Immature natural killer cell (primary cell): ENCODE data around the gene PPP2R2B. TPM values are rescaled to one million over a fixed set of nuclear protein-coding genes. Genes with fewer than 3 reads are reported as not detected.

Source experiments
- DNase-seq, 3 donors: peaks; one replicate each; pipeline ENCODE4 v3.0.0; 2022; ENCODE audit warnings: mixed read lengths in 1 of 3
- H3K27ac Mint-ChIP-seq, 6 donors: one replicate each; pipeline ENCODE4 v1.8.0; 2020; ENCODE audit warnings: mixed read lengths in 6 of 6, mild to moderate bottlenecking in 5 of 6, inconsistent platforms in 4 of 6, moderate library complexity in 3 of 6
- H3K27me3 Mint-ChIP-seq, 3 donors: one replicate each; pipeline ENCODE4 v1.8.0; 2020 to 2021; ENCODE audit warnings: low read depth in 3 of 3, mild to moderate bottlenecking in 3 of 3, mixed read lengths in 3 of 3, moderate library complexity in 3 of 3, inconsistent platforms in 1 of 3
- H3K36me3 Mint-ChIP-seq, 3 donors: one replicate each; pipeline ENCODE4 v1.8.0; 2020; ENCODE audit warnings: mixed read lengths in 3 of 3, inconsistent platforms in 2 of 3, mild to moderate bottlenecking in 2 of 3
- H3K4me1 Mint-ChIP-seq, 2 donors: one replicate each; pipeline ENCODE4 v1.8.0; 2020; ENCODE audit warnings: inconsistent platforms in 2 of 2, mild to moderate bottlenecking in 2 of 2, mixed read lengths in 2 of 2, moderate library complexity in 1 of 2
- H3K4me3 Mint-ChIP-seq, 5 donors: one replicate each; pipeline ENCODE4 v1.8.0; 2020; ENCODE audit warnings: mild to moderate bottlenecking in 5 of 5, mixed read lengths in 5 of 5, inconsistent platforms in 3 of 5, moderate library complexity in 3 of 5
- H3K9me3 Mint-ChIP-seq, 6 donors: one replicate each; pipeline ENCODE4 v1.8.0; 2020; ENCODE audit warnings: mild to moderate bottlenecking in 6 of 6, mixed read lengths in 6 of 6, inconsistent platforms in 4 of 6, moderate library complexity in 3 of 6
- polyA plus RNA-seq, 3 donors: library from polyadenylated mRNA; unstranded; fragments of 300-500 nt; fragmentation: Illumina TruSeq; gene quantifications; one replicate each; pipeline ENCODE4 v1.2.3, GENCODE V29; 2021

PPP2R2B gene
- polyA plus RNA-seq, 3 donors from 2014 or later, result 35.6 to 62.3 (median 41.0) TPM

- H3K9me3 Mint-ChIP-seq, result peaks cover 0 to 7% (median 0%) of the 10 kb centered on the region in 6 donors
- H3K4me1 Mint-ChIP-seq, result peaks cover 27 to 65% of the 10 kb centered on the region in 2 donors
- H3K27me3 Mint-ChIP-seq, result peaks cover 0 to 1% (median 0%) of the 10 kb centered on the region in 3 donors
- H3K4me3 Mint-ChIP-seq, result no peak overlapping the region
- H3K27ac Mint-ChIP-seq, result peak overlapping the region in 1 of 6 donors; percentile 49
- H3K36me3 Mint-ChIP-seq, result peaks cover 3 to 5% (median 5%) of the 10 kb centered on the region in 3 donors
- DNase-seq, result no peak
These were observed 99.8 kb downstream of the PPP2R2B start for GRCh38 chr5:146778795-146779194.

GRCh38 chr5:146778261-146778660 is 100.3 kb downstream of the PPP2R2B start:
- Mint-ChIP-seq H3K9me3 (peaks cover 0 to 7% (median 0%) of the 10 kb centered on the region in 6 donors), H3K27me3 (peaks cover 0 to 1% (median 0%) of the 10 kb centered on the region in 3 donors), H3K27ac (peak overlapping the region in 2 of 6 donors; percentile 36 to 49), H3K36me3 (peaks cover 3 to 5% (median 5%) of the 10 kb centered on the region in 3 donors), H3K4me1 (peaks cover 26 to 66% of the 10 kb centered on the region in 2 donors), H3K4me3 (no peak overlapping the region)
- DNase-seq, result no peak

- Mint-ChIP-seq H3K27ac (no peak overlapping the region), H3K4me3 (no peak overlapping the region), H3K9me3 (peaks cover 0 to 3% (median 0%) of the 10 kb centered on the region in 6 donors), H3K36me3 (peaks cover 0 to 3% (median 0%) of the 10 kb centered on the region in 3 donors), H3K4me1 (peaks cover 12 to 48% of the 10 kb centered on the region in 2 donors), H3K27me3 (peaks cover 0 to 3% (median 0%) of the 10 kb centered on the region in 3 donors)
- DNase-seq, result no peak
These were observed 105.6 kb downstream of the PPP2R2B start for GRCh38 chr5:146772881-146773466.

- no peak for DNase-seq
- H3K27ac Mint-ChIP-seq, result no peak overlapping the region
- peaks cover 28 to 53% of the 10 kb centered on the region in 2 donors for H3K4me1 Mint-ChIP-seq
- H3K27me3 Mint-ChIP-seq, result peaks cover 0 to 3% (median 0%) of the 10 kb centered on the region in 3 donors
- H3K4me3 Mint-ChIP-seq, result no peak overlapping the region
- H3K36me3 Mint-ChIP-seq, result peaks cover 0 to 3% (median 0%) of the 10 kb centered on the region in 3 donors
- peaks cover 0 to 3% (median 0%) of the 10 kb centered on the region in 6 donors for H3K9me3 Mint-ChIP-seq
These were observed 107.6 kb downstream of the PPP2R2B start for GRCh38 chr5:146770980-146771379.

GRCh38 chr5:146770546-146770945 is 108.0 kb downstream of the PPP2R2B start:
- DNase-seq, result no peak
- Mint-ChIP-seq H3K4me3 (no peak overlapping the region), H3K27ac (peak overlapping the region in 1 of 6 donors; percentile 53), H3K9me3 (peaks cover 0 to 2% (median 0%) of the 10 kb centered on the region in 6 donors), H3K4me1 (peaks cover 33 to 58% of the 10 kb centered on the region in 2 donors), H3K36me3 (peaks cover 0 to 3% (median 0%) of the 10 kb centered on the region in 3 donors), H3K27me3 (peaks cover 0 to 3% (median 0%) of the 10 kb centered on the region in 3 donors)

GRCh38 chr5:146767534-146767933 is 111.0 kb downstream of the PPP2R2B start:
- H3K4me1 Mint-ChIP-seq, result peaks cover 52 to 60% of the 10 kb centered on the region in 2 donors
- H3K27me3 Mint-ChIP-seq, result peaks cover 0 to 4% (median 0%) of the 10 kb centered on the region in 3 donors
- peak overlapping the region in 1 of 5 donors; percentile 41 for H3K4me3 Mint-ChIP-seq
- no peak for DNase-seq
- H3K36me3 Mint-ChIP-seq, result no peaks in the 10 kb centered on the region
- H3K27ac Mint-ChIP-seq, result peak overlapping the region in 5 of 6 donors; percentile 4 to 94 (median 46)
- no peaks in the 10 kb centered on the region for H3K9me3 Mint-ChIP-seq

- Mint-ChIP-seq H3K9me3 (no peaks in the 10 kb centered on the region), H3K4me3 (peak overlapping the region in 4 of 5 donors; percentile 50 to 72 (median 64)), H3K27ac (peak overlapping the region; percentile 91 to 95 (median 93)), H3K27me3 (peaks cover 0 to 4% (median 0%) of the 10 kb centered on the region in 3 donors), H3K36me3 (peaks cover 0 to 7% (median 6%) of the 10 kb centered on the region in 3 donors), H3K4me1 (peaks cover 63 to 66% of the 10 kb centered on the region in 2 donors)
- DNase-seq, result no peak
These were observed 112.5 kb downstream of the PPP2R2B start for GRCh38 chr5:146766013-146766412.

- peak overlapping the region; percentile 50 to 80 (median 67) for H3K4me3 Mint-ChIP-seq
- peak overlapping the region; percentile 91 to 95 (median 93) for H3K27ac Mint-ChIP-seq
- H3K9me3 Mint-ChIP-seq, result peaks cover 0 to 5% (median 0%) of the 10 kb centered on the region in 6 donors
These were observed 113.3 kb downstream of the PPP2R2B start for GRCh38 chr5:146765089-146765832.

GRCh38 chr5:146762830-146763229 is 115.7 kb downstream of the PPP2R2B start:
- Mint-ChIP-seq H3K4me3 (no peak overlapping the region), H3K27me3 (peaks cover 0 to 2% (median 0%) of the 10 kb centered on the region in 3 donors), H3K9me3 (peaks cover 0 to 5% (median 0%) of the 10 kb centered on the region in 6 donors), H3K27ac (peak overlapping the region in 5 of 6 donors; percentile 12 to 94 (median 72)), H3K36me3 (peaks cover 6 to 11% (median 7%) of the 10 kb centered on the region in 3 donors), H3K4me1 (peaks cover 72 to 79% of the 10 kb centered on the region in 2 donors)
- DNase-seq, result no peak

More at GRCh38 chr5:146765089-146765832, 113.3 kb downstream of the PPP2R2B start:
- Mint-ChIP-seq H3K27me3 (peaks cover 0 to 4% (median 0%) of the 10 kb centered on the region in 3 donors), H3K4me1 (peaks cover 67 to 73% of the 10 kb centered on the region in 2 donors), H3K36me3 (peaks cover 5 to 10% (median 7%) of the 10 kb centered on the region in 3 donors)
- peak; percentile 56 to 62 (median 62) for DNase-seq

- peak overlapping the region in 5 of 6 donors; percentile 50 to 94 (median 67) for H3K27ac Mint-ChIP-seq
- no peak overlapping the region for H3K4me3 Mint-ChIP-seq
- peaks cover 0 to 5% (median 2%) of the 10 kb centered on the region in 3 donors for H3K27me3 Mint-ChIP-seq
- peaks cover 67 to 81% of the 10 kb centered on the region in 2 donors for H3K4me1 Mint-ChIP-seq
- no peak for DNase-seq
- peaks cover 0 to 5% (median 0%) of the 10 kb centered on the region in 6 donors for H3K9me3 Mint-ChIP-seq
- peaks cover 7 to 11% (median 10%) of the 10 kb centered on the region in 3 donors for H3K36me3 Mint-ChIP-seq
These were observed 116.7 kb downstream of the PPP2R2B start for GRCh38 chr5:146761811-146762210.

- peaks cover 0 to 5% (median 0%) of the 10 kb centered on the region in 6 donors for H3K9me3 Mint-ChIP-seq
- H3K27me3 Mint-ChIP-seq, result peaks cover 0 to 3% (median 2%) of the 10 kb centered on the region in 3 donors
- peaks cover 53 to 80% of the 10 kb centered on the region in 2 donors for H3K4me1 Mint-ChIP-seq
- no peak overlapping the region for H3K4me3 Mint-ChIP-seq
- DNase-seq, result no peak
- H3K27ac Mint-ChIP-seq, result peak overlapping the region in 3 of 6 donors; percentile 8 to 70 (median 64)
- peaks cover 9 to 11% (median 10%) of the 10 kb centered on the region in 3 donors for H3K36me3 Mint-ChIP-seq
These were observed 119.6 kb downstream of the PPP2R2B start for GRCh38 chr5:146758938-146759337.

- DNase-seq, result no peak
- Mint-ChIP-seq H3K4me3 (no peak overlapping the region), H3K36me3 (peaks cover 10 to 15% (median 11%) of the 10 kb centered on the region in 3 donors), H3K9me3 (peaks cover 0 to 5% (median 0%) of the 10 kb centered on the region in 6 donors), H3K27ac (peak overlapping the region in 4 of 6 donors; percentile 13 to 49 (median 30)), H3K27me3 (peaks cover 0 to 6% (median 2%) of the 10 kb centered on the region in 3 donors), H3K4me1 (peaks cover 59 to 87% of the 10 kb centered on the region in 2 donors)
These were observed 120.5 kb downstream of the PPP2R2B start for GRCh38 chr5:146758076-146758475.

- Mint-ChIP-seq H3K4me3 (no peak overlapping the region), H3K4me1 (peaks cover 64 to 89% of the 10 kb centered on the region in 2 donors), H3K27me3 (peaks cover 4 to 10% (median 7%) of the 10 kb centered on the region in 3 donors), H3K27ac (peak overlapping the region in 4 of 6 donors; percentile 34 to 79 (median 57)), H3K36me3 (peaks cover 5 to 11% (median 10%) of the 10 kb centered on the region in 3 donors), H3K9me3 (peaks cover 0 to 5% (median 0%) of the 10 kb centered on the region in 6 donors)
- DNase-seq, result no peak
These were observed 122.0 kb downstream of the PPP2R2B start for GRCh38 chr5:146756546-146756945.
